SK-N-SH (cell line): Measurements from ENCODE around the gene LEF1. TPM values are rescaled to one million over a fixed set of nuclear protein-coding genes. Genes with fewer than 3 reads are reported as not detected.

Source experiments
- CTCF ChIA-PET: fragments of 300-600, 350-600 bp; formaldehyde crosslinking; extraction: SDS; loops from one replicate; lab custom pipeline; 2021; lab: Yijun Ruan, JAX
- POLR2A ChIA-PET: fragments of 350-600 bp; sonication (Branson Sonifier 250); formaldehyde crosslinking; extraction: SDS; loops from one replicate; lab custom pipeline; 2020; ENCODE audit warnings: antibody characterized with exemption, inconsistent platforms; lab: Yijun Ruan, JAX
- DNase-seq: peaks from one replicate; pipeline ENCODE4 v3.0.0; 2012
- H2AFZ ChIP-seq: fragments of 200-600 bp; sonication (generic); 2 replicates; pipeline ENCODE4 v1.8.1; 2016; ENCODE audit warnings: antibody characterized with exemption, mild to moderate bottlenecking, low read depth
- H3F3A ChIP-seq: fragments of 200-600 bp; sonication (generic); replicated peaks from 2 replicates; pipeline ENCODE3; 2016; ENCODE audit warnings: antibody characterized with exemption, mild to moderate bottlenecking; ENCODE audit not compliant: insufficient read depth
- H3K27ac ChIP-seq, 2 experiments: fragments of 200-500 bp in 1 of 2; fragments of 200-600 bp in 1 of 2; sonication (Bioruptor generic) in 1 of 2; sonication (generic), shearing (Covaris generic) in 1 of 2; 2 replicates each; pipeline versions ENCODE4 v1.5.1 to v1.6.1; 2014 to 2016; ENCODE audit warnings: low read depth in 2 of 2, inconsistent platforms in 1 of 2, low read length in 1 of 2, mild to moderate bottlenecking in 1 of 2, mixed read lengths in 1 of 2
- H3K27me3 ChIP-seq: fragments of 200-600 bp; sonication (generic), shearing (Covaris generic); 2 replicates; pipeline ENCODE4 v1.6.1; 2016; ENCODE audit warnings: mixed run types; ENCODE audit not compliant: insufficient read depth
- H3K36me3 ChIP-seq, 2 experiments: fragments of 200-500 bp in 1 of 2; fragments of 200-600 bp in 1 of 2; sonication (Bioruptor generic) in 1 of 2; sonication (generic) in 1 of 2; replicated peaks in 1 of 2; 2 replicates each; pipeline versions ENCODE3 to v1.5.1; 2014 to 2016; ENCODE audit warnings: low read length in 1 of 2, mild to moderate bottlenecking in 1 of 2; ENCODE audit not compliant: insufficient read depth in 2 of 2, control insufficient read depth in 1 of 2
- H3K4me1 ChIP-seq, 2 experiments: fragments of 200-500 bp in 1 of 2; fragments of 200-600 bp in 1 of 2; sonication (Bioruptor generic) in 1 of 2; sonication (generic), shearing (Covaris generic) in 1 of 2; 2 replicates each; pipeline versions ENCODE4 v1.5.1 to v1.6.1; 2014 to 2016; ENCODE audit warnings: low read depth in 1 of 2, low read length in 1 of 2, mixed run types in 1 of 2; ENCODE audit not compliant: insufficient read depth in 2 of 2, control insufficient read depth in 1 of 2
- H3K4me2 ChIP-seq: fragments of 200-600 bp; sonication (generic), shearing (Covaris generic); 2 replicates; pipeline ENCODE4 v1.6.1; 2017; ENCODE audit warnings: mixed run types
- H3K4me3 ChIP-seq, 2 experiments: fragments of 200-500 bp in 1 of 2; fragments of 200-600 bp in 1 of 2; sonication (Bioruptor generic) in 1 of 2; sonication (generic), shearing (Covaris generic) in 1 of 2; 2 replicates each; pipeline versions ENCODE4 v1.5.1 to v1.8.1; 2014 to 2016; ENCODE audit warnings: low read depth in 2 of 2, inconsistent platforms in 1 of 2, low read length in 1 of 2, mild to moderate bottlenecking in 1 of 2, mixed read lengths in 1 of 2, moderate library complexity in 1 of 2
- H3K79me2 ChIP-seq: fragments of 200-600 bp; sonication (generic); 2 replicates; pipeline ENCODE4 v1.8.1; 2017; ENCODE audit warnings: mild to moderate bottlenecking; ENCODE audit not compliant: insufficient read depth
- H3K9ac ChIP-seq: fragments of 200-600 bp; sonication (generic); 2 replicates; pipeline ENCODE4 v1.6.1; 2017; ENCODE audit warnings: mixed run types
- H3K9me2 ChIP-seq: fragments of 200-600 bp; sonication (generic); 2 replicates; pipeline ENCODE4 v1.6.1; 2017; ENCODE audit warnings: mixed run types
- H3K9me3 ChIP-seq: fragments of 200-600 bp; sonication (generic); 2 replicates; pipeline ENCODE4 v1.6.1; 2017; ENCODE audit warnings: mixed run types, mild to moderate bottlenecking, moderate library complexity
- H4K20me1 ChIP-seq: fragments of 200-600 bp; sonication (generic); 2 replicates; pipeline ENCODE4 v1.6.1; 2017; ENCODE audit warnings: mild to moderate bottlenecking, mixed run types; ENCODE audit not compliant: insufficient read depth
- ELF1 ChIP-seq: IDR thresholded peaks from 2 replicates; pipeline ENCODE4 v1.4.0; 2012
- EP300 ChIP-seq, 2 experiments: IDR thresholded peaks; 2 replicates each; pipeline versions ENCODE4 v1.4.0 to v1.6.1; 2012; ENCODE audit warnings: borderline replicate concordance in 1 of 2, low read depth in 1 of 2, low read length in 1 of 2
- EZH2phosphoT487 ChIP-seq: fragments of 200-600 bp; sonication (generic); IDR thresholded peaks from 2 replicates; pipeline ENCODE4 v1.6.1; 2017; ENCODE audit warnings: low read depth, mixed run types, mild to moderate bottlenecking, antibody characterized with exemption, moderate library complexity, borderline replicate concordance
- FOXJ3 ChIP-seq: sonication (generic); formaldehyde crosslinking; IDR thresholded peaks from 2 replicates; pipeline ENCODE4 v1.5.1; 2020; ENCODE audit warnings: mild to moderate bottlenecking, missing genetic modification reagents
- FOXM1 ChIP-seq: IDR thresholded peaks from 2 replicates; pipeline ENCODE4 v1.4.0; 2012; ENCODE audit warnings: low read depth, mild to moderate bottlenecking
- GABPA ChIP-seq: IDR thresholded peaks from 2 replicates; pipeline ENCODE4 v1.4.0; 2012; ENCODE audit warnings: low read depth, mild to moderate bottlenecking
- GATA2 ChIP-seq: sonication (generic); formaldehyde crosslinking; IDR thresholded peaks from 2 replicates; pipeline ENCODE4 v1.5.0; 2020; ENCODE audit warnings: mild to moderate bottlenecking, missing genetic modification reagents
- JUND ChIP-seq: IDR thresholded peaks from 2 replicates; pipeline ENCODE4 v1.4.0; 2012
- MXI1 ChIP-seq: IDR thresholded peaks from 2 replicates; pipeline ENCODE4 v1.6.1; 2012; ENCODE audit warnings: mild to moderate bottlenecking, low read depth, low read length, improper control_type of control experiment
- NRF1 ChIP-seq: IDR thresholded peaks from 2 replicates; pipeline ENCODE4 v1.6.1; 2012; ENCODE audit warnings: low read depth, mild to moderate bottlenecking, low read length
- RAD21 ChIP-seq: IDR thresholded peaks from 2 replicates; pipeline ENCODE4 v1.6.1; 2012; ENCODE audit warnings: mild to moderate bottlenecking, low read length
- RCOR1 ChIP-seq: fragments of 150-350 bp; IDR thresholded peaks from 2 replicates; pipeline ENCODE4 v1.6.1; 2017; ENCODE audit warnings: antibody characterized with exemption, low read length
- RXRA ChIP-seq: IDR thresholded peaks from 2 replicates; pipeline ENCODE4 v1.4.0; 2012; ENCODE audit warnings: low read depth, mild to moderate bottlenecking, borderline replicate concordance
- SIN3A ChIP-seq: IDR thresholded peaks from 2 replicates; pipeline ENCODE4 v1.6.1; 2012; ENCODE audit warnings: low read depth, mild to moderate bottlenecking, low read length, moderate library complexity, borderline replicate concordance
- SMC3 ChIP-seq: IDR thresholded peaks from 2 replicates; pipeline ENCODE4 v1.6.1; 2012; ENCODE audit warnings: low read depth, low read length, improper control_type of control experiment
- TAF1 ChIP-seq: IDR thresholded peaks from 2 replicates; pipeline ENCODE4 v1.6.1; 2012; ENCODE audit warnings: low read depth, mild to moderate bottlenecking, low read length, moderate library complexity, borderline replicate concordance
- TEAD4 ChIP-seq: IDR thresholded peaks from 2 replicates; pipeline ENCODE4 v1.4.0; 2012; ENCODE audit warnings: mild to moderate bottlenecking, borderline replicate concordance; ENCODE audit not compliant: insufficient read depth
- YY1 ChIP-seq: IDR thresholded peaks from 2 replicates; pipeline ENCODE4 v1.4.0; 2012; ENCODE audit warnings: low read depth, mild to moderate bottlenecking
- ZBTB33 ChIP-seq: IDR thresholded peaks from 2 replicates; pipeline ENCODE4 v1.4.0; 2012; ENCODE audit warnings: low read depth, borderline replicate concordance
- WGBS: methylation state at CpG from one replicate; pipeline ENCODE4 v1.1.6; 2017; ENCODE audit warnings: low lambda C conversion rate; 5-methylcytosine and 5-hydroxymethylcytosine counted together
- polyA plus RNA-seq, 3 experiments: library from polyadenylated mRNA; depleted of rRNA; stranded (reverse); fragments of >200 nt; gene quantifications; 2 replicates each; pipeline ENCODE4 v1.2.3, GENCODE V29; 2012
- TF ChIP-seq, protein P1 (sequence below): fragments of 200-600 bp; sonication (generic); IDR thresholded peaks from 2 replicates; pipeline ENCODE4 v1.6.1; 2017; ENCODE audit warnings: antibody characterized with exemption, mild to moderate bottlenecking, moderate library complexity
- TF ChIP-seq, protein P2 (sequence below): IDR thresholded peaks from 2 replicates; pipeline ENCODE4; 2012

Gene LEF1
- polyA plus RNA-seq, 1 of the 3 experiments (the other 2 are of a cell fraction) = 0.36 TPM

DNA sequence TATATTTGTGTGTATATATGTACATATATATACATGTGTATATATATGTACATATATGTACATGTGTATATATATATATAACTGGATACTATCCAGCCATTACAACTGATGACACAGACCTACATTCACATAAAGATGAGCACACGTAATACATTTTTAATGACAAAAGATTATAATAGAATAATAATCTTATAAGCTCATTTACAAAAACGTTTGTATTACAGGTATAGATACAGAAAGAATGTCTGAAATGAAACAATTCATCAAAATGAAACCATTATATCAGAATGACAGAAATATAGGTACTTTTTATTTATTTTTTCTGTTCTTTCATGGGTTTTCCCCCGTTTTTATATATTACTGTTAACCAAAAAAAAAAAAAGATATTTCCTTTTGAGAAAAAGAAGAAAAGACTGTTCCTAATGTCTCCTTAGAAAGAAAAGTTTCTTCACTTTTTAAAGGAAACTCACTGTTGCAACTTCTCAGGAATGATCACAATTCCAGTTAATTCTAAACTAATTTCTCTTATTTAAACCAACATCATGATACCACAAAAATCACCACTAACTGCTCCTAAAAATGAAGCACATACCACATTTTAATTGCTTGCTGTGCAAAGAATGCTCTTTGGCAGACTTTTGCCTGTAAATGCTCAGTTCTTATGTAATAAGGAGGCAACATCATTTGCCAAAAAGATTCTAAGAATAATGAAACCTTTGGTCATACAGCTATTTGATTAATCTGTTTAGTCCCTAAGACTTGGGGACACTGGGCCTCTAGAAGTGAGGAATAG, 18.9 kb downstream of the LEF1 start:
- 12% methylated on average over 3 of the region's 3 CpGs for WGBS
- Histone ChIP-seq H3K36me3 (no peaks in the 10 kb centered on the region), H3K9ac (no peak overlapping the region), H3K27ac (no peak overlapping the region), H3K9me3 (no peaks in the 10 kb centered on the region), H4K20me1 (no peaks in the 10 kb centered on the region), H3K4me3 (no peak overlapping the region), H3K4me1 (no peaks in the 10 kb centered on the region), H2AFZ (no peak overlapping the region), H3K9me2 (no peaks in the 10 kb centered on the region), H3K27me3 (peaks cover 4% of the 10 kb centered on the region; the same call in 1 of the 2 replicates), H3F3A (no peaks in the 10 kb centered on the region), H3K4me2 (no peak overlapping the region), H3K79me2 (no peaks in the 10 kb centered on the region)
- ChIA-PET POLR2A (no interaction called here), CTCF (interaction anchor here (0.7 to 1.0 kb wide), 3 partner anchors 10 to 24 kb away, joined by 3 to 4 read pairs (median 3); no protein-coding TSS in a partner anchor)
- DNase-seq = no peak
- TF ChIP-seq, protein P1, sequence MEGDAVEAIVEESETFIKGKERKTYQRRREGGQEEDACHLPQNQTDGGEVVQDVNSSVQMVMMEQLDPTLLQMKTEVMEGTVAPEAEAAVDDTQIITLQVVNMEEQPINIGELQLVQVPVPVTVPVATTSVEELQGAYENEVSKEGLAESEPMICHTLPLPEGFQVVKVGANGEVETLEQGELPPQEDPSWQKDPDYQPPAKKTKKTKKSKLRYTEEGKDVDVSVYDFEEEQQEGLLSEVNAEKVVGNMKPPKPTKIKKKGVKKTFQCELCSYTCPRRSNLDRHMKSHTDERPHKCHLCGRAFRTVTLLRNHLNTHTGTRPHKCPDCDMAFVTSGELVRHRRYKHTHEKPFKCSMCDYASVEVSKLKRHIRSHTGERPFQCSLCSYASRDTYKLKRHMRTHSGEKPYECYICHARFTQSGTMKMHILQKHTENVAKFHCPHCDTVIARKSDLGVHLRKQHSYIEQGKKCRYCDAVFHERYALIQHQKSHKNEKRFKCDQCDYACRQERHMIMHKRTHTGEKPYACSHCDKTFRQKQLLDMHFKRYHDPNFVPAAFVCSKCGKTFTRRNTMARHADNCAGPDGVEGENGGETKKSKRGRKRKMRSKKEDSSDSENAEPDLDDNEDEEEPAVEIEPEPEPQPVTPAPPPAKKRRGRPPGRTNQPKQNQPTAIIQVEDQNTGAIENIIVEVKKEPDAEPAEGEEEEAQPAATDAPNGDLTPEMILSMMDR = no peak
- no peak for TF ChIP-seq FOXM1
- no peak for TF ChIP-seq SMC3
- no peak for TF ChIP-seq RXRA
- TF ChIP-seq RAD21 = no peak
- no peak for TF ChIP-seq EP300 (IDR thresholded peaks at IDR 0.05; ENCODE audit: borderline replicate concordance in 1 of 2, low read depth in 1 of 2, low read length in 1 of 2)
- TF ChIP-seq GABPA = no peak
- TF ChIP-seq GATA2 (CRISPR knock-in tag) = no peak
- no peak for TF ChIP-seq TAF1

DNA sequence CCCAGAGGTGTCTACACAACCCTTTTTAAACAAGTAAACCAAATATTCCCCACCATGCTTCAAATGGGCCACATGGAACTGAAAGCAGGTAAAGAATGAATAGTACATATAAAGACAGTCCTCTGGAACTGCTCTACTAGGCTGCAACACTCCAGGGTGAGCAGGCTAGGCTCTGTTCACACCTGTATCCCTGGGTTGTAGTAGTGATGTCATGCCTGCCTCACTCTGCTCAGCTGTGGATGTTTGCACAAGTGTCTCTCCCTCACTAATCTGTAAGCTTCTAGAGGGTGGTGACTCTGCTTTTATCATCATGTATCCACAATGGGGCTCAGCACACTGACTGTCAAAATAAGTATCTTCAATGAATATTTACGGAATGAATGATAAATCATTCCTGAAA, 20.4 kb downstream of the LEF1 start:
- Histone ChIP-seq H3K27me3 (peaks cover 7% of the 10 kb centered on the region), H3K27ac (no peak overlapping the region), H4K20me1 (no peaks in the 10 kb centered on the region), H3K9ac (no peak overlapping the region), H3K4me2 (no peak overlapping the region), H3K9me3 (no peaks in the 10 kb centered on the region), H3F3A (no peaks in the 10 kb centered on the region), H3K79me2 (no peaks in the 10 kb centered on the region), H2AFZ (no peak overlapping the region), H3K9me2 (no peaks in the 10 kb centered on the region), H3K36me3 (no peaks in the 10 kb centered on the region), H3K4me1 (no peaks in the 10 kb centered on the region), H3K4me3 (no peak overlapping the region)
- TF ChIP-seq SMC3 (no peak), FOXM1 (no peak), GABPA (no peak), EZH2phosphoT487 (no peak), RCOR1 (no peak), GATA2 (CRISPR knock-in tag) (no peak), TEAD4 (no peak), RAD21 (no peak), YY1 (no peak), SIN3A (no peak), FOXJ3 (no peak), ELF1 (no peak), ZBTB33 (no peak), JUND (no peak), NRF1 (no peak), RXRA (no peak), MXI1 (no peak)
- TF ChIP-seq, protein P2, sequence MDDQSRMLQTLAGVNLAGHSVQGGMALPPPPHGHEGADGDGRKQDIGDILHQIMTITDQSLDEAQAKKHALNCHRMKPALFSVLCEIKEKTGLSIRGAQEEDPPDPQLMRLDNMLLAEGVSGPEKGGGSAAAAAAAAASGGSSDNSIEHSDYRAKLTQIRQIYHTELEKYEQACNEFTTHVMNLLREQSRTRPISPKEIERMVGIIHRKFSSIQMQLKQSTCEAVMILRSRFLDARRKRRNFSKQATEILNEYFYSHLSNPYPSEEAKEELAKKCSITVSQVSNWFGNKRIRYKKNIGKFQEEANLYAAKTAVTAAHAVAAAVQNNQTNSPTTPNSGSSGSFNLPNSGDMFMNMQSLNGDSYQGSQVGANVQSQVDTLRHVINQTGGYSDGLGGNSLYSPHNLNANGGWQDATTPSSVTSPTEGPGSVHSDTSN = no peak
- DNase-seq = no peak
- POLR2A ChIA-PET = no interaction called here
- CTCF ChIA-PET = interaction anchor here (1.0 kb wide), 1 partner anchor 11 kb away, joined by 3 read pairs; no protein-coding TSS in a partner anchor
- WGBS = 15% methylated on average over 1 of the region's 1 CpG
